NB4 (cell line): ENCODE results near the gene GOLGA1.

ENCODE experiments used
- DNase-seq: peaks from one replicate; pipeline ENCODE4 v3.0.0; 2010; ENCODE audit warnings: low read depth
- H3K4me3 ChIP-seq: one replicate; pipeline ENCODE4 v1.5.1; 2011; ENCODE audit warnings: mild to moderate bottlenecking, low read depth, low read length, moderate library complexity
- CTCF ChIP-seq: IDR thresholded peaks from one replicate; pipeline ENCODE4 v1.5.1; 2012; ENCODE audit warnings: low read depth, low read length
- MAX ChIP-seq: IDR thresholded peaks from 2 replicates; pipeline ENCODE4 v1.6.1; 2011; ENCODE audit warnings: low read depth, low read length
- MYC ChIP-seq: IDR thresholded peaks from 2 replicates; pipeline ENCODE4 v1.6.1; 2011; ENCODE audit warnings: low read depth, low read length
- POLR2A ChIP-seq: IDR thresholded peaks from 2 replicates; pipeline ENCODE4 v1.6.1; 2011; ENCODE audit warnings: mild to moderate bottlenecking; ENCODE audit not compliant: insufficient read length; ENCODE audit errors: extremely low read depth

GOLGA1 gene

GRCh38 chr9:124946167-124946566, 5.3 kb upstream of the GOLGA1 start:
- no peak overlapping the region for H3K4me3 ChIP-seq
- TF ChIP-seq POLR2A (no peak), MYC (no peak), CTCF (no peak), MAX (no peak)
- no peak for DNase-seq

GRCh38 chr9:124941679-124942561, 1.0 kb upstream of the GOLGA1 start:
- peak overlapping the region; percentile 97 for H3K4me3 ChIP-seq
- no peak for TF ChIP-seq CTCF
- no peak for TF ChIP-seq POLR2A
- no peak for TF ChIP-seq MAX
- no peak for TF ChIP-seq MYC
- DNase-seq, result peak; percentile 82

- no peak for DNase-seq
- TF ChIP-seq MYC (no peak), POLR2A (no peak), CTCF (no peak), MAX (no peak)
- H3K4me3 ChIP-seq, result peak overlapping the region; percentile 84
These were observed 376 bp downstream of the GOLGA1 start for GRCh38 chr9:124940521-124940893.

GRCh38 chr9:124939944-124940343, 939 bp downstream of the GOLGA1 start:
- peak overlapping the region; percentile 84 for H3K4me3 ChIP-seq
- DNase-seq, result no peak
- no peak for TF ChIP-seq MYC
- no peak for TF ChIP-seq MAX
- no peak for TF ChIP-seq POLR2A
- no peak for TF ChIP-seq CTCF

- DNase-seq, result no peak
- no peak overlapping the region for H3K4me3 ChIP-seq
- TF ChIP-seq MYC, result no peak
- no peak for TF ChIP-seq CTCF
- TF ChIP-seq POLR2A, result no peak
These were observed 6.6 kb downstream of the GOLGA1 start for GRCh38 chr9:124934290-124934689.

- TF ChIP-seq POLR2A (no peak), MAX (no peak), CTCF (no peak), MYC (no peak)
- no peak overlapping the region for H3K4me3 ChIP-seq
- peak; percentile 15 for DNase-seq
These were observed 8.6 kb downstream of the GOLGA1 start for GRCh38 chr9:124932333-124932732.
